NK-92 treated with Interleukin-12 subunit alpha and Interleukin-12 subunit beta, amount 100 ng/mL, for 24 hours (cell line): ENCODE results near the gene HMGCS2.
"Not testable (repeated sequence)": the region's sequence is repeated elsewhere in the genome, so short reads cannot be mapped to it uniquely, and the experiment has no call there.

Experiments
- DNase-seq: peaks from one replicate; lab custom pipeline; 2025; lab: John Stamatoyannopoulos, UW

HMGCS2 gene

GRCh38 chr1:119729044-119729443 is 39.7 kb downstream of the HMGCS2 start:
- DNase-seq, result no peak

GRCh38 chr1:119727991-119728390 is 40.7 kb downstream of the HMGCS2 start:
- no peak for DNase-seq

GRCh38 chr1:119725626-119726025 is 43.1 kb downstream of the HMGCS2 start:
- DNase-seq, result no peak

GRCh38 chr1:119724611-119725218 is 44.0 kb downstream of the HMGCS2 start:
- DNase-seq, result no peak

GRCh38 chr1:119721896-119722295 is 46.8 kb downstream of the HMGCS2 start:
- DNase-seq, result no peak

GRCh38 chr1:119720866-119721440 is 47.8 kb downstream of the HMGCS2 start:
- no peak for DNase-seq

GRCh38 chr1:119718972-119719371 is 49.7 kb downstream of the HMGCS2 start:
- DNase-seq, result no peak

GRCh38 chr1:119718409-119718808 is 50.3 kb downstream of the HMGCS2 start:
- DNase-seq, result no peak

- no peak for DNase-seq
Measured at GRCh38 chr1:119715542-119715941, 53.2 kb downstream of the HMGCS2 start.

GRCh38 chr1:119714583-119714982 is 54.1 kb downstream of the HMGCS2 start:
- no peak for DNase-seq

GRCh38 chr1:119713749-119714456 is 54.8 kb downstream of the HMGCS2 start:
- no peak for DNase-seq

GRCh38 chr1:119713039-119713748 is 55.5 kb downstream of the HMGCS2 start:
- DNase-seq, result no peak

- no peak for DNase-seq
Measured at GRCh38 chr1:119712342-119713038, 56.2 kb downstream of the HMGCS2 start.

GRCh38 chr1:119711804-119712341 is 56.8 kb downstream of the HMGCS2 start, which contains the start of gene PHGDH:
PHGDH (plus strand) TSS chr1:119711934; CDS start chr1:119712023, 89 bp downstream.
- no peak for DNase-seq

- not testable (repeated sequence) for DNase-seq
Measured at GRCh38 chr1:119711356-119711803, 57.3 kb downstream of the HMGCS2 start.

- DNase-seq, result not testable (repeated sequence)
Measured at GRCh38 chr1:119706599-119706998, 62.1 kb downstream of the HMGCS2 start.

- DNase-seq, result no peak
Measured at GRCh38 chr1:119703666-119704450, 64.8 kb downstream of the HMGCS2 start.

GRCh38 chr1:119702384-119702783 is 66.3 kb downstream of the HMGCS2 start:
- DNase-seq, result no peak

- no peak for DNase-seq
Measured at GRCh38 chr1:119701659-119702058, 67.0 kb downstream of the HMGCS2 start.

- no peak for DNase-seq
Measured at GRCh38 chr1:119700326-119700725, 68.4 kb downstream of the HMGCS2 start.
